Fibroblast of lung (primary cell): ENCODE measurements around the gene ZNF516. TPM values are rescaled to one million over a fixed set of nuclear protein-coding genes. Genes with fewer than 3 reads are reported as not detected.

ENCODE experiments used
- DNase-seq, 2 donors: peaks; one replicate each; pipeline versions ENCODE4 v3.0.0 to v3.0.0-alpha.2; 2010; ENCODE audit warnings: low read depth in 2 of 2
- H2AFZ ChIP-seq: 2 replicates; pipeline ENCODE4 v1.5.1; 2012; ENCODE audit warnings: low read length, control low read depth, inconsistent platforms
- H3K27ac ChIP-seq: 2 replicates; pipeline ENCODE4 v1.5.1; 2011; ENCODE audit warnings: low read length, control low read depth; ENCODE audit not compliant: insufficient read depth
- H3K27me3 ChIP-seq: 2 replicates; pipeline ENCODE4 v1.5.1; 2011; ENCODE audit warnings: mild to moderate bottlenecking, low read length; ENCODE audit not compliant: control insufficient read depth, insufficient read depth
- H3K36me3 ChIP-seq: 2 replicates; pipeline ENCODE4 v1.5.1; 2011; ENCODE audit warnings: low read length; ENCODE audit not compliant: control insufficient read depth, insufficient read depth
- H3K4me1 ChIP-seq: 2 replicates; pipeline ENCODE4 v1.5.1; 2011; ENCODE audit warnings: low read length; ENCODE audit not compliant: control insufficient read depth, insufficient read depth; ENCODE audit errors: extremely low read depth
- H3K4me2 ChIP-seq: 2 replicates; pipeline ENCODE4 v1.5.1; 2011; ENCODE audit warnings: low read length, control low read depth; ENCODE audit not compliant: insufficient read depth; ENCODE audit errors: extremely low read depth
- H3K4me3 ChIP-seq, 4 experiments: fragments of 200-600 bp in 1 of 4; sonication (generic) in 1 of 4; replicated peaks in 1 of 4; 2 replicates each; pipeline ENCODE4 v1.5.1; 2011 to 2016; ENCODE audit warnings: low read length in 4 of 4, low read depth in 3 of 4, mild to moderate bottlenecking in 3 of 4, control low read depth in 2 of 4, inconsistent platforms in 1 of 4, mixed read lengths in 1 of 4; ENCODE audit not compliant: insufficient read depth in 1 of 4; ENCODE audit errors: control extremely low read depth in 1 of 4
- H3K79me2 ChIP-seq: 2 replicates; pipeline ENCODE4 v1.5.1; 2012; ENCODE audit warnings: mild to moderate bottlenecking, low read length, inconsistent platforms; ENCODE audit not compliant: control insufficient read depth, insufficient read depth
- H3K9ac ChIP-seq: 2 replicates; pipeline ENCODE4 v1.5.1; 2011; ENCODE audit warnings: mild to moderate bottlenecking, low read length, control low read depth; ENCODE audit not compliant: insufficient read depth
- H3K9me3 ChIP-seq: 2 replicates; pipeline ENCODE4 v1.5.1; 2012; ENCODE audit warnings: low read depth, low read length; ENCODE audit not compliant: control insufficient read depth, insufficient read depth
- H4K20me1 ChIP-seq: 2 replicates; pipeline ENCODE4 v1.5.1; 2011; ENCODE audit warnings: low read length; ENCODE audit not compliant: control insufficient read depth, insufficient read depth; ENCODE audit errors: extremely low read depth
- EZH2 ChIP-seq: IDR thresholded peaks from 2 replicates; pipeline ENCODE4 v1.5.1; 2012; ENCODE audit warnings: low read length, control low read depth, mild to moderate bottlenecking; ENCODE audit errors: missing control alignments
- polyA plus RNA-seq, 2 donors: library from polyadenylated mRNA; depleted of rRNA in 1 of 2; stranded (reverse) in 1 of 2; unstranded in 1 of 2; fragments of >200 nt; gene quantifications; 2 replicates each; pipeline ENCODE4 v1.2.1, GENCODE V29; 2011 to 2012; ENCODE audit warnings: missing spikeins in 1 of 2
- total RNA-seq: library from RNA; depleted of rRNA; stranded (reverse); fragments of >200 nt; gene quantifications from 2 replicates; pipeline ENCODE4 v1.2.1, GENCODE V29; 2014
- TF ChIP-seq, protein P1 (sequence below), 2 donors: IDR thresholded peaks in 1 of 2; conservative IDR thresholded peaks in 1 of 2; 1 replicate in 1 of 2; 2 replicates in 1 of 2; pipeline ENCODE4 v1.5.1; 2011 to 2012; ENCODE audit warnings: low read length in 2 of 2, control low read depth in 1 of 2, inconsistent platforms in 1 of 2, low read depth in 1 of 2, mild to moderate bottlenecking in 1 of 2

The ZNF516 gene
- total and polyA plus RNA-seq, 2 donors (not counting 1 experiment from before 2014, with no cell fraction given), result 7.9 to 32.7 TPM

DNA sequence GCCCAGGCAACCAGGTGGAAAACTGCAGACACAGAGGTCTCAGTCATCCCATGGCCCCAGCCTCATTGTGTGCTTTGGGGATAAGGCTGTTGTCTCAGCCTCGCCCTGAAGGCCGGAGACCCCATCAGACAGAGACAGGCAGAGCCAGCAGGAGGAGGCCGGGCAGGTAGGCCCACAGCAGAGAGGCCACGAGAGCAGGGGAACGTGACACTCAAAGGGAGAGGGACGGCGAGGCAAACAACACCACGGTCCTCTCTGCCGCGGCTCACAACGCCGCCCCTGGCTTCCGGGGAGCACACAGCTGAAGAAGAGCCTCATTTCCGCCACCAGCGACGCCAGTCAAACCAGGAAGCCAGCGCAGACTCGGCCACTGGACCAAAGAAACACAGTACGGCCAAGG, 103.3 kb downstream of the ZNF516 start:
- Histone ChIP-seq H3K9me3 (no peaks in the 10 kb centered on the region), H3K27ac (no peak overlapping the region), H4K20me1 (peaks cover 2% of the 10 kb centered on the region), H3K9ac (no peak overlapping the region), H3K79me2 (peaks cover 32% of the 10 kb centered on the region), H3K4me2 (no peak overlapping the region), H2AFZ (no peak overlapping the region), H3K27me3 (no peaks in the 10 kb centered on the region), H3K36me3 (no peaks in the 10 kb centered on the region), H3K4me3 (no peak overlapping the region), H3K4me1 (no peaks in the 10 kb centered on the region)
- TF ChIP-seq, protein P1, sequence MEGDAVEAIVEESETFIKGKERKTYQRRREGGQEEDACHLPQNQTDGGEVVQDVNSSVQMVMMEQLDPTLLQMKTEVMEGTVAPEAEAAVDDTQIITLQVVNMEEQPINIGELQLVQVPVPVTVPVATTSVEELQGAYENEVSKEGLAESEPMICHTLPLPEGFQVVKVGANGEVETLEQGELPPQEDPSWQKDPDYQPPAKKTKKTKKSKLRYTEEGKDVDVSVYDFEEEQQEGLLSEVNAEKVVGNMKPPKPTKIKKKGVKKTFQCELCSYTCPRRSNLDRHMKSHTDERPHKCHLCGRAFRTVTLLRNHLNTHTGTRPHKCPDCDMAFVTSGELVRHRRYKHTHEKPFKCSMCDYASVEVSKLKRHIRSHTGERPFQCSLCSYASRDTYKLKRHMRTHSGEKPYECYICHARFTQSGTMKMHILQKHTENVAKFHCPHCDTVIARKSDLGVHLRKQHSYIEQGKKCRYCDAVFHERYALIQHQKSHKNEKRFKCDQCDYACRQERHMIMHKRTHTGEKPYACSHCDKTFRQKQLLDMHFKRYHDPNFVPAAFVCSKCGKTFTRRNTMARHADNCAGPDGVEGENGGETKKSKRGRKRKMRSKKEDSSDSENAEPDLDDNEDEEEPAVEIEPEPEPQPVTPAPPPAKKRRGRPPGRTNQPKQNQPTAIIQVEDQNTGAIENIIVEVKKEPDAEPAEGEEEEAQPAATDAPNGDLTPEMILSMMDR (conservative IDR thresholded peaks at IDR 0.05 in 1 of 2, IDR thresholded peaks at IDR 0.05 in 1 of 2; ENCODE audit: low read depth in 1 of 2, low read length in 2 of 2), result no peak
- no peak for DNase-seq

- no peak overlapping the region for H2AFZ ChIP-seq
- H3K4me2 ChIP-seq, result no peak overlapping the region
- TF ChIP-seq EZH2, result no peak
- TF ChIP-seq, protein P1 (conservative IDR thresholded peaks at IDR 0.05 in 1 of 2, IDR thresholded peaks at IDR 0.05 in 1 of 2; ENCODE audit: low read depth in 1 of 2, low read length in 2 of 2), result no peak
- H3K79me2 ChIP-seq, result peaks cover 35% of the 10 kb centered on the region
- H3K4me3 ChIP-seq, result no peak overlapping the region
- no peaks in the 10 kb centered on the region for H3K9me3 ChIP-seq
- DNase-seq, result no peak
- peaks cover 2% of the 10 kb centered on the region for H4K20me1 ChIP-seq
- no peaks in the 10 kb centered on the region for H3K27me3 ChIP-seq
- H3K27ac ChIP-seq, result no peak overlapping the region
- H3K4me1 ChIP-seq, result no peaks in the 10 kb centered on the region
- H3K36me3 ChIP-seq, result no peaks in the 10 kb centered on the region
- no peak overlapping the region for H3K9ac ChIP-seq
Measured at GRCh38 chr18:76391038-76391437, 104.0 kb downstream of the ZNF516 start.

GRCh38 chr18:76390452-76391035, 104.5 kb downstream of the ZNF516 start:
- Histone ChIP-seq H3K4me3 (no peak overlapping the region), H3K9me3 (no peaks in the 10 kb centered on the region), H3K4me2 (no peak overlapping the region), H2AFZ (no peak overlapping the region), H3K27ac (no peak overlapping the region), H3K27me3 (no peaks in the 10 kb centered on the region), H3K79me2 (peaks cover 35% of the 10 kb centered on the region), H4K20me1 (peaks cover 2% of the 10 kb centered on the region), H3K4me1 (no peaks in the 10 kb centered on the region), H3K36me3 (no peaks in the 10 kb centered on the region), H3K9ac (no peak overlapping the region)
- DNase-seq, result no peak
- TF ChIP-seq EZH2, result no peak
- TF ChIP-seq, protein P1 (conservative IDR thresholded peaks at IDR 0.05 in 1 of 2, IDR thresholded peaks at IDR 0.05 in 1 of 2; ENCODE audit: low read depth in 1 of 2, low read length in 2 of 2), result no peak
